ENCODE results near the gene ITK.

DNA sequence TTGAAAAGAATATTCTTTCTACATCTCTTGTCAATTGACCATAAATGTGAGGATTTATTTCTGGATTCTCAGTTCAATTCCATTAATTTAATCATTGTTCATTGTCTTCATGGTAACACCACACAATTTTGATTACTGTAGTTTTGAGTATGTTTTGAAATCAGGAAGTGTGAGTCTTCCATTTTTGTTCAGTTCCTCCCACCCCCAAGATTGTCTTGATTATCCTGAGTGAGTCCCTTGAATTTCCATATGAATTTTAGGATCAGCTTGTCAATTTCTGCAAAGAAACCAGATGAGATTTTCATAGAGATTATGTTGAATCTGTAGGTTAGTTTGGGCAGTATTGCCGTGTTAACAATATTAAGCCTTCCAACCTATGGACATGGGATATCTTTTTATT, 94.8 kb downstream of the ITK start:
- TF ChIP-seq, protein P1, sequence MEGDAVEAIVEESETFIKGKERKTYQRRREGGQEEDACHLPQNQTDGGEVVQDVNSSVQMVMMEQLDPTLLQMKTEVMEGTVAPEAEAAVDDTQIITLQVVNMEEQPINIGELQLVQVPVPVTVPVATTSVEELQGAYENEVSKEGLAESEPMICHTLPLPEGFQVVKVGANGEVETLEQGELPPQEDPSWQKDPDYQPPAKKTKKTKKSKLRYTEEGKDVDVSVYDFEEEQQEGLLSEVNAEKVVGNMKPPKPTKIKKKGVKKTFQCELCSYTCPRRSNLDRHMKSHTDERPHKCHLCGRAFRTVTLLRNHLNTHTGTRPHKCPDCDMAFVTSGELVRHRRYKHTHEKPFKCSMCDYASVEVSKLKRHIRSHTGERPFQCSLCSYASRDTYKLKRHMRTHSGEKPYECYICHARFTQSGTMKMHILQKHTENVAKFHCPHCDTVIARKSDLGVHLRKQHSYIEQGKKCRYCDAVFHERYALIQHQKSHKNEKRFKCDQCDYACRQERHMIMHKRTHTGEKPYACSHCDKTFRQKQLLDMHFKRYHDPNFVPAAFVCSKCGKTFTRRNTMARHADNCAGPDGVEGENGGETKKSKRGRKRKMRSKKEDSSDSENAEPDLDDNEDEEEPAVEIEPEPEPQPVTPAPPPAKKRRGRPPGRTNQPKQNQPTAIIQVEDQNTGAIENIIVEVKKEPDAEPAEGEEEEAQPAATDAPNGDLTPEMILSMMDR (IDR thresholded peaks at IDR 0.05; ENCODE audit: insufficient read depth, low read length), result no peak
- no peak for TF ChIP-seq POLR2AphosphoS5 (IDR thresholded peaks at IDR 0.05; ENCODE audit: low read depth)
- TF ChIP-seq, protein P2, sequence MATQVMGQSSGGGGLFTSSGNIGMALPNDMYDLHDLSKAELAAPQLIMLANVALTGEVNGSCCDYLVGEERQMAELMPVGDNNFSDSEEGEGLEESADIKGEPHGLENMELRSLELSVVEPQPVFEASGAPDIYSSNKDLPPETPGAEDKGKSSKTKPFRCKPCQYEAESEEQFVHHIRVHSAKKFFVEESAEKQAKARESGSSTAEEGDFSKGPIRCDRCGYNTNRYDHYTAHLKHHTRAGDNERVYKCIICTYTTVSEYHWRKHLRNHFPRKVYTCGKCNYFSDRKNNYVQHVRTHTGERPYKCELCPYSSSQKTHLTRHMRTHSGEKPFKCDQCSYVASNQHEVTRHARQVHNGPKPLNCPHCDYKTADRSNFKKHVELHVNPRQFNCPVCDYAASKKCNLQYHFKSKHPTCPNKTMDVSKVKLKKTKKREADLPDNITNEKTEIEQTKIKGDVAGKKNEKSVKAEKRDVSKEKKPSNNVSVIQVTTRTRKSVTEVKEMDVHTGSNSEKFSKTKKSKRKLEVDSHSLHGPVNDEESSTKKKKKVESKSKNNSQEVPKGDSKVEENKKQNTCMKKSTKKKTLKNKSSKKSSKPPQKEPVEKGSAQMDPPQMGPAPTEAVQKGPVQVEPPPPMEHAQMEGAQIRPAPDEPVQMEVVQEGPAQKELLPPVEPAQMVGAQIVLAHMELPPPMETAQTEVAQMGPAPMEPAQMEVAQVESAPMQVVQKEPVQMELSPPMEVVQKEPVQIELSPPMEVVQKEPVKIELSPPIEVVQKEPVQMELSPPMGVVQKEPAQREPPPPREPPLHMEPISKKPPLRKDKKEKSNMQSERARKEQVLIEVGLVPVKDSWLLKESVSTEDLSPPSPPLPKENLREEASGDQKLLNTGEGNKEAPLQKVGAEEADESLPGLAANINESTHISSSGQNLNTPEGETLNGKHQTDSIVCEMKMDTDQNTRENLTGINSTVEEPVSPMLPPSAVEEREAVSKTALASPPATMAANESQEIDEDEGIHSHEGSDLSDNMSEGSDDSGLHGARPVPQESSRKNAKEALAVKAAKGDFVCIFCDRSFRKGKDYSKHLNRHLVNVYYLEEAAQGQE (IDR thresholded peaks at IDR 0.05; ENCODE audit: insufficient replicate concordance, low read depth), result no peak
- TF ChIP-seq GABPA (IDR thresholded peaks at IDR 0.05; ENCODE audit: low read depth), result no peak

Data from HL-60 (cell line).